Suprapubic skin (tissue), 4 donors: ENCODE measurements around the gene RFX7.
"Not testable (repeated sequence)": the region's sequence is repeated elsewhere in the genome, so short reads cannot be mapped to it uniquely, and the experiment has no call there.

ENCODE experiments used
- EP300 ChIP-seq: sonication (generic); formaldehyde crosslinking; IDR thresholded peaks from one replicate; pipeline ENCODE4 v1.6.1; 2017; ENCODE audit warnings: antibody characterized with exemption
- POLR2AphosphoS5 ChIP-seq, 3 donors: sonication (generic); formaldehyde crosslinking; IDR thresholded peaks; one replicate each; pipeline ENCODE4 v1.6.1; 2017; ENCODE audit warnings: antibody characterized with exemption in 3 of 3

DNA sequence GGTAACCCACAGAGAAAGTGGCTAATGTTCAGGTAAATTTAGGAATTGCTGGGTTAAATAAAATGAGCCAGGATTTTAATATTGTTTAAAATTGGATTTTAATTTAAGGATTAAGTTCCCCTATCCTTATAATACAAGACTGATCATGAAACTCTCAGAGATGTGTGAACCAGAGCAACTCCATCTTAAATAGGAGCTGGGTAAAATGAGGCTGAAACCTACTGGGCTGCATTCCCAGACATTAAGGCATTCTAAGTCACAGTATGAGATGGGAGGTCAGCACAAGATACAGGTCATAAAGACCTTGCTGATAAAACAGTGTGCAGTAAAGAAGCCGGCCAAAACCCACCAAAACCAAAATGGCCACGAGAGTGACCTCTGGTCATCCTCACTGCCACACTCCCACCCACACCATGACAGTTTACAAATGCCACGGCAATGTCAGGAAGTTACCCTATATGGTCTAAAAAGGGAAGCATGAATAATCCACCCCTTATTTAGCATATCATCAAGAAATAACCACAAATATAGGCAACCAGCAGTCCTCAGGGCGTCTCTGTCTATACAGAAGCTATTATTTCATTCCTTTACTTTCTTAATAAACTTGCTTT lies 40.3 kb downstream of the RFX7 start:
- not testable (repeated sequence) for TF ChIP-seq EP300; POLR2AphosphoS5 (IDR thresholded peaks at IDR 0.05)
